ENCODE measurements around the gene PIGQ.

PIGQ gene

GRCh38 chr16:526181-527014 is 43.4 kb upstream of the PIGQ start:
- Histone ChIP-seq H3K4me1 (peaks cover 20% of the 10 kb centered on the region), H3K36me3 (ENCODE audit: control insufficient read depth, insufficient read depth, low read length) (no peaks in the 10 kb centered on the region), H2AFZ (peak overlapping the region; percentile 87), H3K9me3 (ENCODE audit: control insufficient read depth, low read length) (no peaks in the 10 kb centered on the region), H3K27ac (peak overlapping the region; percentile 98), H3K27me3 (ENCODE audit: control insufficient read depth, insufficient read depth, low read length) (no peaks in the 10 kb centered on the region), H3K9ac (peak overlapping the region; percentile 84), H3K4me3 (ENCODE audit: low read depth, low read length) (peak overlapping the region; percentile 90), H3K4me2 (ENCODE audit: low read length) (peak overlapping the region; percentile 97), H3K79me2 (peaks cover 33% of the 10 kb centered on the region)
- TF ChIP-seq CTCF (IDR thresholded peaks at IDR 0.05): no peak

GRCh38 chr16:527015-527903 is 42.5 kb upstream of the PIGQ start, which contains the start of gene CAPN15:
Gene CAPN15, plus strand, starts transcription at chr16:527712. Its CDS starts 19,127 bp downstream, at chr16:546839.
- Histone ChIP-seq H3K27ac (peak within 1 kb of the TSS; percentile 98), H3K27me3 (ENCODE audit: control insufficient read depth, insufficient read depth, low read length) (no peaks in the 10 kb centered on the region), H3K79me2 (peaks cover 39% of the 10 kb centered on the region), H3K4me1 (peaks cover 15% of the 10 kb centered on the region), H3K9ac (peak within 1 kb of the TSS; percentile 84), H3K4me2 (ENCODE audit: low read length) (peak within 1 kb of the TSS; percentile 97), H3K36me3 (ENCODE audit: control insufficient read depth, insufficient read depth, low read length) (no peaks in the 10 kb centered on the region), H3K4me3 (ENCODE audit: low read depth, low read length) (peak within 1 kb of the TSS; percentile 90), H2AFZ (peak within 1 kb of the TSS; percentile 87), H3K9me3 (ENCODE audit: control insufficient read depth, low read length) (no peaks in the 10 kb centered on the region)
- peak; percentile 13 for TF ChIP-seq CTCF (IDR thresholded peaks at IDR 0.05)

GRCh38 chr16:528111-529011 is 41.4 kb upstream of the PIGQ start:
- Histone ChIP-seq H3K9me3 (ENCODE audit: control insufficient read depth, low read length) (no peaks in the 10 kb centered on the region), H2AFZ (peak overlapping the region; percentile 1), H3K4me1 (peaks cover 9% of the 10 kb centered on the region), H3K4me2 (ENCODE audit: low read length) (peak overlapping the region; percentile 95), H3K4me3 (ENCODE audit: low read depth, low read length) (peak overlapping the region; percentile 85), H3K36me3 (ENCODE audit: control insufficient read depth, insufficient read depth, low read length) (no peaks in the 10 kb centered on the region), H3K27me3 (ENCODE audit: control insufficient read depth, insufficient read depth, low read length) (no peaks in the 10 kb centered on the region), H3K27ac (peak overlapping the region; percentile 7), H3K9ac (no peak overlapping the region), H3K79me2 (peaks cover 44% of the 10 kb centered on the region)
- TF ChIP-seq CTCF (IDR thresholded peaks at IDR 0.05): no peak

- Histone ChIP-seq H3K4me3 (ENCODE audit: low read depth, low read length) (peak overlapping the region; percentile 85), H3K79me2 (peaks cover 51% of the 10 kb centered on the region), H3K27me3 (ENCODE audit: control insufficient read depth, insufficient read depth, low read length) (no peaks in the 10 kb centered on the region), H3K9ac (no peak overlapping the region), H3K9me3 (ENCODE audit: control insufficient read depth, low read length) (no peaks in the 10 kb centered on the region), H2AFZ (no peak overlapping the region), H3K36me3 (ENCODE audit: control insufficient read depth, insufficient read depth, low read length) (no peaks in the 10 kb centered on the region), H3K4me2 (ENCODE audit: low read length) (peak overlapping the region; percentile 95), H3K27ac (no peak overlapping the region), H3K4me1 (peaks cover 9% of the 10 kb centered on the region)
- TF ChIP-seq CTCF (IDR thresholded peaks at IDR 0.05): no peak
These were observed 40.7 kb upstream of the PIGQ start for GRCh38 chr16:529012-529575.

Measured in parathyroid adenoma (tissue), 2 donors.